Measurements from ENCODE around the gene SATL1. TPM values are rescaled to one million over a fixed set of nuclear protein-coding genes. Genes with fewer than 3 reads are reported as not detected.

SATL1 gene
- total RNA-seq, 3 donors from 2014 or later: 0.15 TPM; not detected in 2

GRCh38 chrX:85203461-85203970 lies 40.1 kb downstream of the SATL1 start:
- H3K27ac ChIP-seq: no peak overlapping the region
- no peak overlapping the region for H3K4me3 ChIP-seq
- DNase-seq (ENCODE audit: low spot score in 2 of 2): no peak
- intact Hi-C loops (cut with DNase I; ENCODE audit: low total_unique reads): no loop called here
- H3K9me3 ChIP-seq: no peaks in the 10 kb centered on the region
- no peaks in the 10 kb centered on the region for H3K4me1 ChIP-seq
- peaks cover 0 to 22% of the 10 kb centered on the region in 2 donors for H3K27me3 ChIP-seq
- TF ChIP-seq, protein P1, sequence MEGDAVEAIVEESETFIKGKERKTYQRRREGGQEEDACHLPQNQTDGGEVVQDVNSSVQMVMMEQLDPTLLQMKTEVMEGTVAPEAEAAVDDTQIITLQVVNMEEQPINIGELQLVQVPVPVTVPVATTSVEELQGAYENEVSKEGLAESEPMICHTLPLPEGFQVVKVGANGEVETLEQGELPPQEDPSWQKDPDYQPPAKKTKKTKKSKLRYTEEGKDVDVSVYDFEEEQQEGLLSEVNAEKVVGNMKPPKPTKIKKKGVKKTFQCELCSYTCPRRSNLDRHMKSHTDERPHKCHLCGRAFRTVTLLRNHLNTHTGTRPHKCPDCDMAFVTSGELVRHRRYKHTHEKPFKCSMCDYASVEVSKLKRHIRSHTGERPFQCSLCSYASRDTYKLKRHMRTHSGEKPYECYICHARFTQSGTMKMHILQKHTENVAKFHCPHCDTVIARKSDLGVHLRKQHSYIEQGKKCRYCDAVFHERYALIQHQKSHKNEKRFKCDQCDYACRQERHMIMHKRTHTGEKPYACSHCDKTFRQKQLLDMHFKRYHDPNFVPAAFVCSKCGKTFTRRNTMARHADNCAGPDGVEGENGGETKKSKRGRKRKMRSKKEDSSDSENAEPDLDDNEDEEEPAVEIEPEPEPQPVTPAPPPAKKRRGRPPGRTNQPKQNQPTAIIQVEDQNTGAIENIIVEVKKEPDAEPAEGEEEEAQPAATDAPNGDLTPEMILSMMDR (IDR thresholded peaks at IDR 0.05): no peak
- TF ChIP-seq POLR2A (IDR thresholded peaks at IDR 0.05) (no peak), POLR2AphosphoS5 (IDR thresholded peaks at IDR 0.05) (no peak)
- no peaks in the 10 kb centered on the region for H3K36me3 ChIP-seq

DNA sequence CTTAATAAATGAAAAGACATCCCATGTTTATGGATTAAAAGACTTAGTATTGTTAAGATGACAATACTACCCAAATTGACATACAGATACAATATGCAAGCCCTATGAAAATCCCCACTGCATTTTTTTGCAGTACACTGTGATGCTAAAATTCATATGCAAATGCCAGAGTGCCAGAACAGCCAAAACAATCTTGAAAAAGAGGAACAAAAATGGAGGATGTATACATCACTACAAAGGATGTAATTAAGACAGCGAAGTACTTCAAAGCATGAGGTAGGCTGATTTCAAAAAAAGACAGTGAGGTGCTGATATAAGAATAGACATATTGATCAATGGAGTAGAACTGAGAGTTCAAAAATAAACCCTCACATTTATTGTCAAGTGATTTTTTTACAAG lies 47.3 kb downstream of the SATL1 start:
- H3K9me3 ChIP-seq: peaks cover 0 to 5% of the 10 kb centered on the region in 2 donors
- DNase-seq (ENCODE audit: low spot score in 2 of 2): no peak
- H3K27ac ChIP-seq: no peak overlapping the region
- no peaks in the 10 kb centered on the region for H3K36me3 ChIP-seq
- TF ChIP-seq, protein P1 (IDR thresholded peaks at IDR 0.05): no peak
- no peak for TF ChIP-seq POLR2AphosphoS5 (IDR thresholded peaks at IDR 0.05)
- H3K4me3 ChIP-seq: no peak overlapping the region
- no peaks in the 10 kb centered on the region for H3K4me1 ChIP-seq
- H3K27me3 ChIP-seq: peaks cover 0 to 3% of the 10 kb centered on the region in 2 donors
- intact Hi-C loops (cut with DNase I; ENCODE audit: low total_unique reads): no loop called here

DNA sequence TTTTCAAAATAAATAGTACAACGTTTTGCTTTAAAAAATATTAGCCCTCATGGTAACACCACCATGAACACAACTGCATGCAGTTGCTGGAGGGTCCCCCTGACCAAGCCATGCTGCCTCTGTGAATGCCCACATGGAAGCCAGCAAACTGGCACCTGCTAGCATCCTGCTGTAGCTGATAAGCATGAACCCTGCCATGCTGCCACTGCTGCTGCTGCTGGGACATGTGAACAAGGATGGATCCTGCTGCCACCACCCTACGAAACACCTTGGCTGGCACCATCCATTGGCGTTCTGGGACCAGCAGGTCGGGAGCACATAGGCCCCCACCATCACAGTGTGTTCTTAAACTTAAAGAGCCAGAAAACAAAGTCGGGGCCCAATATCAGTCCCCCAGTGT lies 83.9 kb downstream of the SATL1 start:
- Histone ChIP-seq H3K4me1 (no peaks in the 10 kb centered on the region), H3K9me3 (peaks cover 7 to 10% of the 10 kb centered on the region in 2 donors), H3K36me3 (no peaks in the 10 kb centered on the region), H3K4me3 (no peak overlapping the region), H3K27ac (no peak overlapping the region), H3K27me3 (peaks cover 0 to 16% of the 10 kb centered on the region in 2 donors)
- intact Hi-C loops (cut with DNase I; ENCODE audit: low total_unique reads): no loop called here
- TF ChIP-seq, protein P1 (IDR thresholded peaks at IDR 0.05): no peak
- TF ChIP-seq POLR2A (IDR thresholded peaks at IDR 0.05): no peak
- no peak for TF ChIP-seq POLR2AphosphoS5 (IDR thresholded peaks at IDR 0.05)
- DNase-seq (ENCODE audit: low spot score in 2 of 2): no peak

DNA sequence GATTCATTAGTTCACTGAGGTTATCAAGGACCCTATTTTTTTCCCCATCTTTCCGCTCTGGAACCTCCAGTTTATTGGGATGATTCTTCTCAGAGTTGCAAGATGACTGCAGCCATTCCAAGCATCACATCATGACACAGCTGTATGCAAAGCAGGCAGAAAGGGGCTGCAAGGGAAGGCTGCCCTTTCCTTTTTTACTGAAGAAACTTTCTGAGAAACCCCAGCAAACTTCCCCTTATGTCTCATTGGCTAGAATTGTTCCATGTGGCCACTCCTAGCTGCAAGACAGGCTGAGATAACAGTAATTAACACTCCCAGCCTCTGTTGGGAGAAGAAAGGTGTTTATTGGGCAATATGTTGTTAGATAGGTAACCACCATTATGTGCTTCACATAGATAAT lies 102.6 kb downstream of the SATL1 start:
- intact Hi-C loops (cut with DNase I; ENCODE audit: low total_unique reads): no loop called here
- H3K27me3 ChIP-seq: peaks cover 0 to 16% of the 10 kb centered on the region in 2 donors
- H3K4me1 ChIP-seq: no peaks in the 10 kb centered on the region
- H3K36me3 ChIP-seq: no peaks in the 10 kb centered on the region
- no peaks in the 10 kb centered on the region for H3K9me3 ChIP-seq
- DNase-seq (ENCODE audit: low spot score in 2 of 2): no peak
- H3K4me3 ChIP-seq: no peak overlapping the region
- no peak overlapping the region for H3K27ac ChIP-seq
- TF ChIP-seq POLR2AphosphoS5 (IDR thresholded peaks at IDR 0.05) (no peak), POLR2A (IDR thresholded peaks at IDR 0.05) (no peak)
- TF ChIP-seq, protein P1 (IDR thresholded peaks at IDR 0.05): no peak

GRCh38 chrX:85139422-85139821 lies 104.2 kb downstream of the SATL1 start:
- intact Hi-C loops (cut with DNase I; ENCODE audit: low total_unique reads): no loop called here
- DNase-seq (ENCODE audit: low spot score in 2 of 2): no peak
- H3K36me3 ChIP-seq: no peaks in the 10 kb centered on the region
- H3K27me3 ChIP-seq: peaks cover 0 to 17% of the 10 kb centered on the region in 2 donors
- H3K27ac ChIP-seq: no peak overlapping the region
- H3K4me3 ChIP-seq: no peak overlapping the region
- no peak for TF ChIP-seq POLR2A (IDR thresholded peaks at IDR 0.05)
- no peak for TF ChIP-seq POLR2AphosphoS5 (IDR thresholded peaks at IDR 0.05)
- TF ChIP-seq, protein P1 (IDR thresholded peaks at IDR 0.05): no peak
- H3K4me1 ChIP-seq: no peaks in the 10 kb centered on the region
- H3K9me3 ChIP-seq: no peaks in the 10 kb centered on the region
